LNCaP clone FGC (cell line): ENCODE measurements around the gene SULT1C3.
"Not testable (repeated sequence)": the region's sequence is repeated elsewhere in the genome, so short reads cannot be mapped to it uniquely, and the experiment has no call there.

Experiments
- DNase-seq: peaks from one replicate; pipeline ENCODE4 v3.0.0-alpha.2; 2011; ENCODE audit warnings: low read depth
- H3K4me3 ChIP-seq: 2 replicates; pipeline ENCODE4 v1.5.1; 2011; ENCODE audit warnings: mild to moderate bottlenecking, low read depth, low read length, control low read depth
- CTCF ChIP-seq: IDR thresholded peaks from 2 replicates; pipeline ENCODE4 v1.5.1; 2012; ENCODE audit warnings: mild to moderate bottlenecking; ENCODE audit not compliant: control insufficient read depth, insufficient read depth; ENCODE audit errors: extremely low read depth

Gene SULT1C3

GRCh38 chr2:108271691-108272253 is 32.0 kb downstream of the SULT1C3 start:
- no peak for TF ChIP-seq CTCF
- H3K4me3 ChIP-seq: peak overlapping the region; percentile 44
- peak; percentile 77 for DNase-seq

- DNase-seq: no peak
- H3K4me3 ChIP-seq: no peak overlapping the region
- TF ChIP-seq CTCF: no peak
Measured at GRCh38 chr2:108278631-108279030, 38.9 kb downstream of the SULT1C3 start.

- DNase-seq: no peak
- no peak for TF ChIP-seq CTCF
- no peak overlapping the region for H3K4me3 ChIP-seq
Measured at GRCh38 chr2:108279468-108279867, 39.7 kb downstream of the SULT1C3 start.

DNA sequence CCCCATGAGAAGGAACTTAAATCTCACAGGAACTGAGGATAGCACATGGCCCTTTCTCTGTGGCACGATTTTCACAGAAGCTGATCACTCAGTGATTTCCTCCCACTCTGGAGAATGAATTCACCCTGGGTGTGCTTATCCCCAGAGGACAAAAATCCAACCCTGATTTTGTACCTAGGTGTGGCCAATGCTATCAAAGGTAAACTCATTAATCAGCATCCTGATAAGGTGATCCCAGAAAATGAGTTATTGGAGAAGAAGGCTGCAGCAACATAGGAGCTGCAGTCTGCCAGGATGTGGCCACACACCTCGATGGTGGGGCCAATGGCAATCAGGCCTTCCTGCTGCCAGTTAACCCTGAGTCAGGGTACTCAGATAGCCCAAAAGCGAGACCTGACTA is 40.7 kb downstream of the SULT1C3 start:
- DNase-seq: no peak
- TF ChIP-seq CTCF: no peak
- no peak overlapping the region for H3K4me3 ChIP-seq

DNA sequence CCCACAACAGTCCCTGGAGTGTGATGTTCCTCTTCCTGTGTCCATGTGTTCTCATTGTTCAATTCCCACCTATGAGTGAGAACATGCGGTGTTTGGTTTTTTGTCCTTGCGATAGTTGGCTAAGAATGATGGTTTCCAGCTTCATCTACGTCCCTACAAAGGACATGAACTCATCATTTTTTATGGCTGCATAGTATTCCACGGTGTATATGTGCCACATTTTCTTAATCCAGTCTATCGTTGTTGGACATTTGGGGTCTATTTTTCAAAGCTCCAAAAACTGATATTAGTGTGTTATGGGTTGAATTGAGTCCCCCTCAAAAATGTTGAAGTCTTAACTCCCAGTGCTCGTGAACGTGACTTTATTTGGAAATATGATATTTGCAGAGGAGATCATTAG is 44.8 kb downstream of the SULT1C3 start:
- DNase-seq, H3K4me3 ChIP-seq: not testable (repeated sequence)

- DNase-seq: no peak
- H3K4me3 ChIP-seq: no peak overlapping the region
- TF ChIP-seq CTCF: no peak
Measured at GRCh38 chr2:108285616-108286015, 45.8 kb downstream of the SULT1C3 start.

DNA sequence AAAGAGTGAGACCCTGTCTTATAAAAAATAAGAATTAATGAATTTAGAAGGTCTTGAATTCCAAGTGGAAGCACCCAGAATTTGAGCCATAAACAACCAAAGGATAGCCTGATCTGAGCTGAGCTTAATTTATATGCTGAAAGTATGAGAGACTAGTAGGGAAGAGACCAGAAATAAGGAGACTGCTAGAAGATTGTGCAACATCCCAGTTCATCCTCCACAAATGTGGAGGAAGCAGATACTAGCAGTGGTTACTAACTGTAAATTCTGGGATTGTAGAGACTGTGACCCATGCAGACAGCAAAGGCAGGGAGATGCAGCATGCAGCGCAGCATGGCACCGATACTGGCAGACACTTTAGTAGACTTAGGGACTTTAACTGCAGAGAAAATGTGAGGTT is 47.4 kb downstream of the SULT1C3 start:
- no peak overlapping the region for H3K4me3 ChIP-seq
- TF ChIP-seq CTCF: no peak
- DNase-seq: no peak
